Measurements from ENCODE around the gene MYL5. TPM values are rescaled to one million over a fixed set of nuclear protein-coding genes. Genes with fewer than 3 reads are reported as not detected.

The MYL5 gene
- total RNA-seq, 3 donors from 2014 or later: 7.9 to 14.9 (median 12.1) TPM

Other genes starting within 250 kb of the MYL5 start
- gene ZNF721, start 175.4 kb upstream of the MYL5 start, total RNA-seq: 10 to 100 TPM; 21.4 to 72.0 (median 47.2) TPM
- 10 to 100 TPM; 46.2 to 67.2 (median 64.0) TPM for gene PIGG, start 175.3 kb upstream of the MYL5 start, total RNA-seq
- not detected for gene TMEM271, start 98.2 kb upstream of the MYL5 start, total RNA-seq
- gene PDE6B, start 49.0 kb upstream of the MYL5 start, total RNA-seq: 10 to 100 TPM in 1 of 3 donors, 1 to 10 TPM in 2; 2.7 to 10.2 (median 8.5) TPM
- 100 to 1,000 TPM; 108 to 179 (median 128) TPM for gene ATP5ME, start 266 bp upstream of the MYL5 start, total RNA-seq
- gene SLC49A3, start 14.6 kb downstream of the MYL5 start, total RNA-seq: 10 to 100 TPM; 14.4 to 22.3 (median 18.3) TPM
- 10 to 100 TPM; 60.6 to 71.7 (median 69.4) TPM for gene PCGF3, start 31.3 kb downstream of the MYL5 start, total RNA-seq
- gene CPLX1, start 151.6 kb downstream of the MYL5 start, total RNA-seq: 1 to 10 TPM in 2 of 3 donors, under 1 TPM in 1; 0.16 to 2.6 (median 1.2) TPM

Measured in breast epithelium (tissue), 3 donors.